GM12873 (cell line): ENCODE measurements around the gene TMEM192.

Experiments
- CTCF ChIP-seq: IDR thresholded peaks from 2 replicates; pipeline ENCODE4 v1.5.1; 2012; ENCODE audit warnings: low read depth, mild to moderate bottlenecking, moderate library complexity, low read length, control low read depth; ENCODE audit not compliant: insufficient read depth; ENCODE audit errors: missing control alignments

The TMEM192 gene

DNA sequence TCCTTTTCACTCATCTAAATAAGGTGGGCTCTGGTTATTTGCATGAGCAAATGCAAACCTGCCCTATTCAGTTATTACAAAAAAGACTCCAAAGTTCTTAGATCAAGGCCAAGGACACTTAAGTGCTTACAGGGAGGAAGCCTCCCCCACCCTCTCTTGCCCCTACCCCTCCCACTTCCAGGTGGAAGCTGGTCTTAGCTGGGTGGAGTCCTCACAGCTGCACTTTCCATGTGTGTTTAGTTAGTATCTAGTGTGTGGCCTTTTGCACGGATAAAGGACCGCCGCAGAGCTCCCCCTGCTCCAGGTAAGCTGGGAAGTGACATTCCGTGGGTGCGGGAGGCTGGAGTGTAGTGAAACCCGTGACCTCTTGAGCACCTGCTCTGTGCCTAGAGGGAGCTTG, 59.0 kb downstream of the TMEM192 start, which contains the start of gene TRIM75:
Gene TRIM75 (plus strand): TSS at position 222 of the 400 bp plus-strand sequence. CDS start 5,282 bp downstream, outside the sequence.
- no peak for TF ChIP-seq CTCF

DNA sequence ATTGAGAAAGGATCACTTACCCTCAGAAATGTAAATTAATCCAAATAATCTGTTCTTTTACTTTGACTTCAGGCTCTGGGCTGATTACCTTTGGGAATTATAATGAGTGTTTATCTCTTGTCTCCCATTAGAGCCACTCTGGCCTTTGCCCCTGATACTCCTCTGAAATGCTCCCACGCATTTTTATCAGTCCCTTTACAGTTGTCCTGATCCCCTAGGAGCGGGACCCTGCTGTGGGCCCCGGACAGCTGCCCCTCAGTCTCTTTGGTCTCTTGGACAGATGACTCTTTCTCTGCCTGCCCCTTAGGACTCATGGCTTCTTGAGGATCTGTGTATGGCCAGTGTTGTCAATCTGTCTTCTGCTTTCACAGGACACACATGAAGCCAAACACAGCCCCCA, 60.0 kb downstream of the TMEM192 start:
- no peak for TF ChIP-seq CTCF

- no peak for TF ChIP-seq CTCF
These were observed 64.5 kb downstream of the TMEM192 start for GRCh38 chr4:165048170-165048569.

DNA sequence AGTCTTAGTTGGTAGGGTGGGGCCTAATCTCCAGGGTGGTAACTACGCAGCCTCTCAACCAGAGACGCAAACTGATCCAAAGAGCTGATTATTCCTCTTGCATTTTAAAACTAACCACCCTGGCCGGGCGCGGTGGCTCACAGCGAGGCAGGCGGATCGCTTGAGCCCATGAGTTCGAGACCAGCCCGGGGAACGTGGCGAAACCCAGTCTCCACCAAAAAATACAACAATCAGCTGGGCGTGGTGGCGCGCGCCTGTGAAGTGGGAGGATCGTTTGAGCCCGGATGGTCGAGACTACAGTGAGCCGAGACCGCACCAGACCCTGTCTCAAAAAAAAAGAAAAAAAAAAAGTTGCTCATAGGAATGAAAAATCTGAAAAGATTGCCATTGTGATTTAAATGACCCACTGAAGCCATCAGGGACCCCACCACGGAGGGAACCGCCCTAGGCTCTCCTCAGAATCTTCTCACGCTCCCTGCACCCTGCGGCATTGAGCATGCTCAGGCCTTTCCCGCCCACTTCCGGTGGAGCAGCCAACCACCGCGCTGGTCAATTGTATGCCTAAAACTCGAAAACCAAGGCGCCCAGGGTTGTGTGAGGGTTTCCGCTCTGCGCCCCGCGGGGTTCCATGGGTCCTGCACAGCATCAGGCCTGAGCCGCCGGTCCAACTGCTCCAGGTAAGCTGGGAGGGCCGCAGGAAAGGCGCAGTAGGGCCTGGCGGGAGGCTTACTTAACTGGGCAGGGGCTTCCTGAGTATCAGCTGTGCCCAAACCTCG, 81.0 kb downstream of the TMEM192 start, which contains the start of gene TRIM60:
Gene TRIM60 (plus strand): TSS at position 564 of the 776 bp plus-strand sequence. CDS start 8,074 bp downstream, outside the sequence.
- no peak for TF ChIP-seq CTCF

DNA sequence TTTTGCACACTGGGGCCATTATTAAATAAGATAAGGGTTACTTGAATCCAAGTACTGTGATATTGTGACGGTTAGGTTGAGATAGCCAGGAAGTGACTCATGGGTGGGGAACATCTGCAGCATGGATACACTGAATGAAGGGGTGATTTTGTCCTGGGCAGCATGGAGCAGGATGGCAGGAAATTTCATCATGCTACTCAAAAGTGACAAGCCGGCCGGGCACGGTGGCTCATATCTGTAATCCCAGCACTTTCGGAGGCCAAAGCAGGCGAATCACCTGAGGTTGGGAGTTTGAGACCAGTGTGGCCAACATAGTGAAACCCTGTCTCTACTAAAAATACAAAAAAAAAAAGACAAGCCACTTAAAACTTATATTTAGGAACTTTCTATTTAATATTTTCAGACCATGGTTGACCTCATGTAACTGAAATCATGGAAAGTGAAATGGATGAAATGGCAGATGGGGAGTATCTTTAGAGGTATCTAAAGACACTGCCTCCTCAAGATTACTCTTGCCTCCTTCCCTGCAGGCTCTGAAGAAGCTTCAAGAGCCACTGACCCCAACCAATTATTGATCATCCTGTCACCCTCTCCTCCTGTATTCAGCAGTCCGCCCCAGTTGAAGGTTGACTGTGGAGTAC, 84.8 kb downstream of the TMEM192 start:
- TF ChIP-seq CTCF, result no peak
